Natural killer cell treated with Interleukin-12 subunit alpha and Interleukin-12 subunit beta and Interleukin-15 and Interleukin-18, amount 100 ng/mL, for 72 hours (primary cell): Measurements from ENCODE around the gene ARHGEF2. TPM values are rescaled to one million over a fixed set of nuclear protein-coding genes. Genes with fewer than 3 reads are reported as not detected.

Experiments
- total RNA-seq, 2 donors: library from RNA; stranded (reverse); gene quantifications; one replicate each; pipeline ENCODE4 v1.2.3, GENCODE V29; 2022

The ARHGEF2 gene
- total RNA-seq, 2 donors from 2014 or later = 205 to 234 TPM

Other genes with a start within 250 kb of the ARHGEF2 start
- gene GON4L, start 121.3 kb downstream of the ARHGEF2 start, total RNA-seq = 100 to 1,000 TPM in 1 of 2 donors, 10 to 100 TPM in 1; 91.0 to 124 TPM
- 10 to 100 TPM; 29.3 to 43.9 TPM for gene SYT11, start 119.0 kb downstream of the ARHGEF2 start, total RNA-seq
- 10 to 100 TPM; 29.4 to 40.2 TPM for gene RIT1, start 67.2 kb downstream of the ARHGEF2 start, total RNA-seq
- 10 to 100 TPM; 47.6 to 96.0 TPM for gene KHDC4, start 44.1 kb downstream of the ARHGEF2 start, total RNA-seq
- gene RXFP4, start 36.9 kb downstream of the ARHGEF2 start, total RNA-seq = not detected
- 100 to 1,000 TPM; 240 to 299 TPM for gene SSR2, start 42.4 kb upstream of the ARHGEF2 start, total RNA-seq
- gene UBQLN4, start 75.3 kb upstream of the ARHGEF2 start, total RNA-seq = 10 to 100 TPM; 30.4 to 51.4 TPM
- gene LAMTOR2, start 76.2 kb upstream of the ARHGEF2 start, total RNA-seq = 10 to 100 TPM; 34.0 to 35.6 TPM
- not detected for gene RAB25, start 82.6 kb upstream of the ARHGEF2 start, total RNA-seq
- gene MEX3A, start 103.9 kb upstream of the ARHGEF2 start, total RNA-seq = under 1 TPM; 0.06 to 0.07 TPM
- 10 to 100 TPM; 21.4 to 67.6 TPM for gene LMNA, start 136.2 kb upstream of the ARHGEF2 start, total RNA-seq
- gene SEMA4A, start 175.0 kb upstream of the ARHGEF2 start, total RNA-seq = 10 to 100 TPM in 1 of 2 donors, 1 to 10 TPM in 1; 3.9 to 16.6 TPM
- 10 to 100 TPM; 54.4 to 56.6 TPM for gene SLC25A44, start 215.6 kb upstream of the ARHGEF2 start, total RNA-seq
- 100 to 1,000 TPM in 1 of 2 donors, 10 to 100 TPM in 1; 90.6 to 105 TPM for gene PMF1, start 234.5 kb upstream of the ARHGEF2 start, total RNA-seq